PC-9 (cell line): Measurements from ENCODE around the gene F5.

ENCODE experiments used
- EZH2 ChIP-seq: fragments of 200-600 bp; sonication (generic); IDR thresholded peaks from 2 replicates; pipeline ENCODE4 v1.8.0; 2017; ENCODE audit warnings: antibody characterized with exemption, low read depth
- TF ChIP-seq, protein P1 (sequence below): fragments of 200-600 bp; sonication (generic); conservative IDR thresholded peaks from 2 replicates; pipeline ENCODE4 v1.6.1; 2017; ENCODE audit warnings: mixed run types, antibody characterized with exemption, mild to moderate bottlenecking, moderate library complexity

DNA sequence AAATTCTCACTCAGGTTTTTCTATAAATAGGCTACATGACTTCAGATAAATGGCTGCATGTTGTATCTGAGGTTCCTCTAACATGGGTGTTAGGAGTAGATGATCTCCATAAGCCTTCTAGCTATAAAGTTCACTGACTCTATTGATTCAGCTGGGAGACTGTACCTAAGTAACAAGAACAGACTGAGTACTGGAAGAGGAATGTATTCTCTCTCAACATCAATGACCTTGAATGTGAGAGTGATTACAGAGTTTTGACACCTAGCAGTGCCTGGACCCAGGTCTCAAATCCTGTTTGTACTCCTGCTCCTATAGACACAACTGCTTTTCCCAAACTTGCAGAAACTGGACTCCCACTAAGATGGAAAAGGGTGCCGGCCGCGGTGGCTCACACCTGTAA is 91.9 kb downstream of the F5 start:
- TF ChIP-seq, protein P1, sequence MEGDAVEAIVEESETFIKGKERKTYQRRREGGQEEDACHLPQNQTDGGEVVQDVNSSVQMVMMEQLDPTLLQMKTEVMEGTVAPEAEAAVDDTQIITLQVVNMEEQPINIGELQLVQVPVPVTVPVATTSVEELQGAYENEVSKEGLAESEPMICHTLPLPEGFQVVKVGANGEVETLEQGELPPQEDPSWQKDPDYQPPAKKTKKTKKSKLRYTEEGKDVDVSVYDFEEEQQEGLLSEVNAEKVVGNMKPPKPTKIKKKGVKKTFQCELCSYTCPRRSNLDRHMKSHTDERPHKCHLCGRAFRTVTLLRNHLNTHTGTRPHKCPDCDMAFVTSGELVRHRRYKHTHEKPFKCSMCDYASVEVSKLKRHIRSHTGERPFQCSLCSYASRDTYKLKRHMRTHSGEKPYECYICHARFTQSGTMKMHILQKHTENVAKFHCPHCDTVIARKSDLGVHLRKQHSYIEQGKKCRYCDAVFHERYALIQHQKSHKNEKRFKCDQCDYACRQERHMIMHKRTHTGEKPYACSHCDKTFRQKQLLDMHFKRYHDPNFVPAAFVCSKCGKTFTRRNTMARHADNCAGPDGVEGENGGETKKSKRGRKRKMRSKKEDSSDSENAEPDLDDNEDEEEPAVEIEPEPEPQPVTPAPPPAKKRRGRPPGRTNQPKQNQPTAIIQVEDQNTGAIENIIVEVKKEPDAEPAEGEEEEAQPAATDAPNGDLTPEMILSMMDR = no peak
- TF ChIP-seq EZH2 = no peak
